HG03103 (cell line): Measurements from ENCODE around the gene EPG5.
A peak's percentile ranks its signal among the peaks of the same experiment; 100 is the strongest.
"Not testable (repeated sequence)": the region's sequence is repeated elsewhere in the genome, so short reads cannot be mapped to it uniquely, and the experiment has no call there.

Experiments
- ATAC-seq: cut with Tn5 transposase; IDR thresholded peaks from one replicate; pipeline ENCODE4 v1.9.1; 2021; ENCODE audit warnings: low read depth; ENCODE audit not compliant: unreplicated experiment

EPG5 gene, protein sequence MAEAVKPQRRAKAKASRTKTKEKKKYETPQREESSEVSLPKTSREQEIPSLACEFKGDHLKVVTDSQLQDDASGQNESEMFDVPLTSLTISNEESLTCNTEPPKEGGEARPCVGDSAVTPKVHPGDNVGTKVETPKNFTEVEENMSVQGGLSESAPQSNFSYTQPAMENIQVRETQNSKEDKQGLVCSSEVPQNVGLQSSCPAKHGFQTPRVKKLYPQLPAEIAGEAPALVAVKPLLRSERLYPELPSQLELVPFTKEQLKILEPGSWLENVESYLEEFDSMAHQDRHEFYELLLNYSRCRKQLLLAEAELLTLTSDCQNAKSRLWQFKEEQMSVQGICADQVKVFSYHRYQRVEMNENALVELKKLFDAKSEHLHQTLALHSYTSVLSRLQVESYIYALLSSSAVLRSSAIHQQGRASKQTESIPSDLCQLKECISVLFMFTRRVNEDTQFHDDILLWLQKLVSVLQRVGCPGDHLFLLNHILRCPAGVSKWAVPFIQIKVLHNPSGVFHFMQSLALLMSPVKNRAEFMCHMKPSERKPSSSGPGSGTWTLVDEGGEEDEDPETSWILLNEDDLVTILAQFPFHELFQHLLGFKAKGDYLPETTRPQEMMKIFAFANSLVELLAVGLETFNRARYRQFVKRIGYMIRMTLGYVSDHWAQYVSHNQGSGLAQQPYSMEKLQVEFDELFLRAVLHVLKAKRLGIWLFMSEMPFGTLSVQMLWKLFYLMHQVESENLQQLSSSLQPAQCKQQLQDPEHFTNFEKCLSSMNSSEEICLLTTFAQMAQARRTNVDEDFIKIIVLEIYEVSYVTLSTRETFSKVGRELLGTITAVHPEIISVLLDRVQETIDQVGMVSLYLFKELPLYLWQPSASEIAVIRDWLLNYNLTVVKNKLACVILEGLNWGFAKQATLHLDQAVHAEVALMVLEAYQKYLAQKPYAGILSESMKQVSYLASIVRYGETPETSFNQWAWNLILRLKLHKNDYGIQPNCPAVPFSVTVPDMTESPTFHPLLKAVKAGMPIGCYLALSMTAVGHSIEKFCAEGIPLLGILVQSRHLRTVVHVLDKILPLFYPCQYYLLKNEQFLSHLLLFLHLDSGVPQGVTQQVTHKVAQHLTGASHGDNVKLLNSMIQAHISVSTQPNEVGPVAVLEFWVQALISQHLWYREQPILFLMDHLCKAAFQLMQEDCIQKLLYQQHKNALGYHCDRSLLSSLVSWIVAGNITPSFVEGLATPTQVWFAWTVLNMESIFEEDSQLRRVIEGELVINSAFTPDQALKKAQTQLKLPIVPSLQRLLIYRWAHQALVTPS (N-terminal part only)

DNA sequence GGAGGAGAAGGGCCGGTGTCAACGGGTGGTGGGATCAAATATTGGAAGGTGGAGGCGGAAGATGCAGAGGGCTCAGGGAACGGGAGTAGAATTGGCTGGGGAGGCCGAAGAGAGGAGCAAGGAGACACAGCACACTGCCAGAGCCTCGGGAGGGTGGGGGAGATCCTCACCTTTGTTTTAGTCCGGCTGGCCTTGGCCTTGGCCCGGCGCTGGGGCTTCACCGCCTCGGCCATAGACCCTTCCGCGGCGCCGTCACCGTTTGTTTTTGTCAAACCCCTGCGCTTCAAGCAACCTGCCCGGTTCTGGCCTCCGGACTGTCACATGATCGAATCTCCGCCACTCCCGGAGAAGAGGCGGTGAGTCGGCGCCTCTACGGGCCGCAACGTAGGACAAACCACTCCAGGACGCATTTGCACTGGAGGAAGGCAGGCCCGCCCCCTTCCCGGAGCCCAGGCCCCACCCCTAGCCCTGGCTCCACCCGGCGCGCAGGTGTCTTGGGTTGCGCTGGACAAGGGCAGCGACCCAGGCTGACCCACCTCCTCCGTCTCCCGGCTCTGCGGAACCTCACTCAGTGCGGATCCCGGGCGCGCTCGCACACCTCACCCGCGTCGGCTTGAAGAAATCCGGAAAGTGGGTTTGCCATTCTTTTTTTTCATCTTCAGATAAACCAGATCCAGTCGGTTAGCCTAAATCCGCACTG, at the start of gene EPG5:
TSS of gene EPG5 (minus strand) at position 323 of the 700 bp plus-strand sequence. CDS start at position 233, 90 bp downstream.
- peak; percentile 96 for ATAC-seq

DNA sequence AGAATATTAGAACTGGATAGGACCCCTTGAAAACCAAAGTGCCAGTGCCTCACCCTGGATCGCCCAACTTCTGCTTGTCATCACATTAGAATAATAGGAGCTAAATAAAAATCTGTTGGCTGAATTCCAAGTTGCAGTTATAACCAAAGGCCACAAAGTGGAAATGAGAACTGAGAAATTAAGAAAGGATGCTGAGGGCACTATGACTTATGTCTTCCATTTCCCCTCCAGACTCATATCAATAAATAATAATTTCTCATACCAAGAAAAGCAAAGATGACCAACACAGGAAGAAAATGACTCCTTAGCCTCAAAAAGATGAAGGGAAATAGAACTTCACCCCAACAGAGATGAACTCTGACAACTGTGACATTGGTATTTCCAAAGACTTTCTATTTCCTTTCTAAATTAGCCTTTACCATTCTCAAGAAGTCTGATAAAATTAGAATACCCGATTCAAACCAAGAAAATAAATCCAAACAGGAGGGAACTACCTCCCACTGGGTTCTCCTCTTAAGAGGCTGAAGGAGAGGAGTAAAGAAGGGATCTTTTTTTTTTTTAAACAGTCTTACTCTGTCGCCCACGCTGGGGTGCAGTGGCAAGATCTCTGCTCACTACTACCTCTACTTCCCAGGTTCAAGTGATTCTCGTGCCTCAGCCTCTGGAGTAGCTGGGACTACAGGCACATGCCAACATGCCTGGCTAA, 46.5 kb upstream of the EPG5 start:
- ATAC-seq, result peak; percentile 64

DNA sequence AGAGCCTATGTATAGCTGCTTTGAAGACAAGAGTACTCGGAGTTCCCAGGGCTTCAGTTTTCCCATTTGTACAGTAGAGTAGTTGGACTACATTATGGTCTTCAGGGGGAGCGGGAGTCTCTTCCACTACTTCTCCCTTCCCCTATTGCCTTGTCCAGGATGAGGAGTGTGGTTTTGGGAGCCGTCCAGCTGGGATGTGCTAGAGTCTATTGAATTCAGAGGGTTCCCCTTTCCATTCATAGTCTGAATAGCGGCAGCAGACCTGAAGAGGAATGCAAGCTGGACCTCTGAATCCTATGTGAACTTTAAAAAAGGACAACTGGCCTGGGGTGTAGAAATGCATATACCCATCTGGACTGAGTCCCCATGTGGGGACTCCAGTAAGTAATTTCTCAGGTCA, 43.5 kb upstream of the EPG5 start:
- ATAC-seq, result no peak

DNA sequence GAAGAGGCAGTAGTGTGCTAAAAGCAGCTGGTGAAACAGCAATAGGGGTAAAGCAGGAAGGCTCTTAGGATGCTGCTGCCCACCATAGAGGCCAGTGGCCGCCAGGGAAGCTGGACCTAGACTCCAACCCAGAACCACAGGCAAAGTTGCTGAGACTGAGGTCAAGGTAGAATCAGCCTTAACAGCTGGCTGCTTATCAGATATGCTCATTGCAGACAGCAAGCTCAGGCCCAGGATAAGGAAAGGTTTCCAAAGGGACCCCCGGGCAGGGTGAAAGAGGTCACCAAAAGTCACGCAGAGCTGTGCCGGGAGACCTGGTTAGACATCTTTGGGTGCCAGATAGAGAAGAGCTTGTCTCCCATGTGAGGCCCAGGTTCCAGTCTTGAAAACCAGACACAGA, 42.9 kb upstream of the EPG5 start:
- ATAC-seq, result no peak

DNA sequence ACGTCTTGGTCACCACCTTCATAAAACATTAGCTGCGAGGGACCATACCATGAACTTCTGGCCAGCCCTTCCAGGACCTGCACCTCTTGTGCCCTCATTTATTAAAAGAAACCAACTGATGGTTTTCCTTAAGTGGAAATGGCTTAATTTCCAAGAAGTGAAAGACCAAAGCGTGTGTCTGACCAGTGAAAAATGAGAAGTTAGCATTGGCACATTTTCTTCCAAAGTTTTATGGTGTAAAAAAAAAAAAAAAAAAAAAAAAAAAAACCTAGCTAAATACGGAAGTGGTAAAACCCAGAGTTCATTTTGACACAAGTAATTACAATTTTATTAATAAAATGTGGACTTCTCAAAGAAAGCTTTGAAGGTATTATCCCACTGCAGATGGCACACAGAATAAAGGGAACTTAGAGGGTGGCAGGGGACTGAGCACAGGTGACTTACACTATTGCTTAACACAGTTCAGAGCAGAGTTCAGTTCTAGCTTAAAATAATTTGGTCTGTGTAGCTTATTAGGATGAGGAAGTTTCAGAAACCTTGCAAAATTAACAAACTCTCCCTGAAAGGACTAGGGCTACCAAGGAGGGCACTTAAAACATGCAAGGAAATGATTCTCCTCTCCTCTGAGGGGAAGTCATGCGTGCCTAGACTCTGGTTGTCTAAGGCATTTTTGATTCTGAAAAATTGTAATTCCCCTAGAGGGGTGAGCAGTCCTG, 42.2 kb upstream of the EPG5 start:
- no peak for ATAC-seq

DNA sequence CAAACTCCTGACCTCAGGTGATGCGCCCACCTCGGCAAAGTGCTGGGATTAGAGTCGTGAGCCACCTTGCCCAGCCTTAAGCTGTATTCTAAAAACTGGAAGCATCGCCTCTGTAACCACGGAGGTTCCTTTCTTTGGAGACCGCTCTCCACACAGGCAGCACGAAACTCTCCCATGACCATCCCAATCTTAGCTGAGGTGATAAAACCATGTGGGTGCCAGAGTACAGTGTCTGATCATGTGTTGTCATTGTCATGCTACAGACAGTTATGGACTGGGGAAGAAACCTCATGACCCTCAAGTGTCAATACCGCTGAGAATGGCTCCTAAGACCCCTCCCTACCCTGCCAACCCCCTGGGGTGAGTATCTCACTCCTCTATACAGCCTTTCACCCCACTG, 41.4 kb upstream of the EPG5 start:
- no peak for ATAC-seq

DNA sequence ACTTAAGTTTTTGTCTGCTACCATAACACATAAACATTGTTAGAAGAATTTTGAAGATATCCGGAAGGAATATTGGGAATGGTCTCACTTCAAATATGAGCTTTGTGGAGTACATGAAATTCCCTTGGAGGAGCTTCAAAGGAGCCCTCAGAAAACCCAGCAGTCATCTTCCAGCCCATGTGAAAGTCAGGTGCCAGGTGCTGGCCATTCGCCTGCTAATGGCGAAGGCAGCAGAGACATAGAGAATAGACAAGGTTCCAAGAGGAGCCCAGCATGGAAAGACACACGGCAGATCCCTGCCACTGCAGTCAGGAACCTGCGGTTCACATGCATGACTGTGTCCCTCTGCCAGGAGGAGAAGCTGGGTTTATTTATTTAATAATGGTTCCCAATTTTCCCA, 40.0 kb upstream of the EPG5 start:
- ATAC-seq, result no peak

DNA sequence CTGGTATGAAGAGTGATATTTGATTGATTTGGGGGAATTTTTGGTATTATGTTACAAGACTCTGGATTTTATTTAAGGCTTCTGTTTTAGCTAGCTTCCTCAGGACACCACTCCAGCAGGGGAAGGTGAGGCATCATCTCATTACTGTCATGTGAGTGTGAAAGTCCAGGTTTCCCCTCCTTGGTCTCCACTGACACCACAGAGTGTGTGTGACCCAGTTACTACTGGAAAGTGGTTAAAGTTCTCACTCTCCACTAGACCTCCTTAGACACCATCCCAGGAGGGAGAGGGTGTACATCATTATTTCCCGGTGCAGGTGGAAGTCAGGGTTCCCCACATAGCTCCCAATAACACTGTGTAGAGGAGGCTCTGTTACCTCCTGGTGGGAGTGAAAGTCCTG, 35.8 kb upstream of the EPG5 start:
- ATAC-seq, result no peak

DNA sequence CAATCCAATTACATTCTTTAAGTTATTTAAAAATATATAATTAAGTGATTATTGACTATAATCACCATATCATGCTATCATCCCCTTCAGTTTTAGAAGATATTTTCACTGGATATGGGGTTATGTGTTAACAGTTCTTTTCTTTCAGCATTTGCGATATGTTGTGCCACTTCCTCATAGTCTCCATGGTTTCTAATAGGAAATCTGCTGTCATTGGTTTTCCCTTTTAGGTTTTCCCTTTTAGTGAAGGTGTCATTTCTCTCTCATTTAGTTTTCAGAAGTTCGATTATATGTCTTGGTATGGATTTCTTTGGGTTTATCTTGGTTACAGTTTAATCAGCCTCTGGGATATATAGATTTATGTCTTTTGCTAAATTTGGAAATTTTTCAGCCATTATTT, 34.8 kb upstream of the EPG5 start:
- no peak for ATAC-seq

DNA sequence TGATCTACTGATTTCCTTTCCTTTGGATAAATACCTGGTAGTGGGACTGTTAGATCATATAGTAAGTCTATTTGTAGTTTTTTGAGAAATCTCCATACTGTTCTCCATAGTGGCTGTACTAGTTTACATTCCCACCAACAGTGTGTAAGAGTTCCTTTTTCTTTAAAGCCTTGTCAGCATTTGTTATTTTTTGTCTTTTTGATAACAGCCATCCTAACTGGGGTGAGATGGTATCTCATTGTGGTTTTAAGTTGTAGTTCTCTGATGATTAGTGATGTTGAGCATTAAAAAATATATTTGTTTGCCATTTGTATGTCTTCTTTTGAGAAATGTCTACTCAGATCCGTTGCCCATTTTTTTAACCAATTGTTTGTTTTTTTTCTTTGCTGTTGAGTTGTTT, 33.9 kb upstream of the EPG5 start:
- ATAC-seq, result no peak

DNA sequence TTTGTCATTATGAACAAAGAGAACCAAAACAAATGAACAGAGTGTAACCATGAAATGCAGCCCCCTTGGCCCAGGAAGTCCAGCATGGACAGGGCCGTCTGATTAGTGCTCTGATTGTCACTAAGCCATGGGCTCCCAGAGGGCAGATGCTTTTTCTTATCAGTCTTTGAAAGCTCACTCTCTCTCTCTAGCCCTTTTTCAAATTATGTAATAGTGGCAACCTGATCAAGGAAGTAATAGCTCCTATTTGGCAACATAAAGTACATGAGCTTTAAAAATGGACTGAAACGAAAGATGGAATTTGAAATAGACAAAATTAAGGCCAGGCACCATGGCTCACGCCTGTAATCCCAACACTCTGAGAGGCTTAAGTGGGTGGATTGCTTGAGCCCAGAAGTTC, 32.4 kb upstream of the EPG5 start:
- ATAC-seq, result no peak

DNA sequence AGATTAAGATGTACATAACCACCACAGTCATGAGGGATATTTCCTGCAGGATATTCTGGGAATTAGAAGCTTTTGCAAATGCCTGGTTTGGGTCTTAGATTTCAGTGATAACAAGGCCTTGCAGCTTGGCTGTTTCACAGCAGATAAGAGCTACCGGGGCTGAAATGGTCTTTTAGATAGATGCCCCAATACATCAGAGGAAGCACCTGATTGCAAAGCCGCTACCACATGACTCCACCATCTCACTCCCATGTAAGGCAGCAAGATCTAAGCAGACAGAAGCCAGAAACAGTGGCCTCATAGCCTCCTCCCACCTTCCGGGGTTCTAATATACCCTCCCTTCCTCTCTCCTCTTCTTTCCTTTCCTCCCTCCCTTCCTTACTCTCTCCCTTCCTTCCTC, 31.1 kb upstream of the EPG5 start:
- ATAC-seq, result no peak

DNA sequence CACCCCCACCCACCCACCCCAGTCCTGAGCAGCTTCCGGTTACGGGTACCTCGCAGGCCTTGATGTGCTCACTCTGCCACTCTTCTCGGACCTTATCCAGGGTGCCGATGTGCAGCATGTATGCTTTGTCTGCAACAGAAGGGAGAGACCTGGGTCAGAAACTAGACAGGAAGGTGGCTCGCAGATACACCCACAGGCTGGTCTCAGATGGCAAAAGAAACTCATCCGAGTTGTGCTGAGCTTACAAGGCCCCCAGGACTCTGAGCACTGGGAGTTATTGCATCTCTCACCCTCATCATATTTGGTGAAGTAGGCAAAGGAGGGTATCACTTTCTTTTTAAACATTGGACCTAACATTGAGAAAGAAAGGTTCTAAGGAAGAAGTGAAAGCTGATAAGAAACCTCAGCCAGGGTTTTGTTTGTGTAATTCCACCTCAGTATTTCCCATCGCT, 30.6 kb upstream of the EPG5 start:
- ATAC-seq, result no peak

DNA sequence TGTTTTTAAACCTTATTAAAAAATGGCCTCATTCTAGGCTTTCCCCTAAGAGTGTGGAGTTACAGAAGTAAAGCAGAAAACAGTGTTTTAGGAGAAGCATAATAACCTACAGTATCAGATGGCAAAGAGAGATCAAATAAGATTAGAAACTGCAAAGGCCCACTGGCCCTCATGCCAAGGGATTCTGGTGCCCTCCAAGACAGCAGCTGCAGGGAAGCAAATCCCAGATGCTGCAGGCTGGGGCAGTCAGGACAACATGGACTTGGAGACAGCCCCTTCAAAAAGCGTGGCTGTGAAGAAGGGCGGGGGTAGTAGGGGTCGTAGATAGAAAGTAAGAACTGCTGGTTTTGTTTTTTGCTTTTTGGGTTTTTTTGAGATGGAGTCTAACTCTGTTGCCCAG, 28.3 kb upstream of the EPG5 start:
- no peak for ATAC-seq

DNA sequence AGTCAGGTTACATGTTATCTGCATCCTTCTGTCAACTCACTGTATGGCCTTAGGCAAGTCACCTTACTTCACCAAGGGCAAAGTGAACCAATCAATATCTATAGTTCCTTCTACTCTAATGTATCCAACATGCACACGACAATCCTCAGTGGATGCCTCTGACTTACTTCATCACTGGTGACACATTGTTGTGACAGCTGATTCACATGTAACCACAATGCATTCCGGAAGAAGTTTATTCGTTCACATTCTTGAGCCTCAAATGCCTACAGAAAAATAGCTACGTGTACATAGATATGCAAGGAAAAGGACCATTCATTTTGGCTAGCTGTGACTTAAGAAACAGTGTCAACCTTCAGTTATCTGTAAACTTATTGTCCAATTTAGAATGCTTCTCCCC, 26.3 kb upstream of the EPG5 start:
- no peak for ATAC-seq

DNA sequence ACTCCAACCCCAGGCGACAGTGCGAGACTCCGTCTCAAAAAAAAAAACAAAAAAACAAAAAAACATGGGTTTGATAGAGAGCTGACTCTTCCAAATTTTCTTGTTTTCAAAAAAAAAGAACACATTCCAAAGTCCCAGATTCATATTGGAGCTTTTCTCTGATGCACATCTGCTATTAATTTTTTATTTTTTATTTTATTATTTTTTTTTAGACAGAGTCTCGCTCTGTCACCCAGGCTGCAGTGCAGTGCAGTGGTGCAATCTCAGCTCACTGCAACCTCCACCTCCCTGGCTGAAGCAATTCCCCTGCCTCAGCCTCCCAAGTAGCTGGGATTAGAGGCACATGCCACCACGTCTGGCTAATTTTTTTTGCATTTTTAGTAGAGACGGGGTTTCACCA, 25.4 kb upstream of the EPG5 start:
- ATAC-seq, result not testable (repeated sequence)

DNA sequence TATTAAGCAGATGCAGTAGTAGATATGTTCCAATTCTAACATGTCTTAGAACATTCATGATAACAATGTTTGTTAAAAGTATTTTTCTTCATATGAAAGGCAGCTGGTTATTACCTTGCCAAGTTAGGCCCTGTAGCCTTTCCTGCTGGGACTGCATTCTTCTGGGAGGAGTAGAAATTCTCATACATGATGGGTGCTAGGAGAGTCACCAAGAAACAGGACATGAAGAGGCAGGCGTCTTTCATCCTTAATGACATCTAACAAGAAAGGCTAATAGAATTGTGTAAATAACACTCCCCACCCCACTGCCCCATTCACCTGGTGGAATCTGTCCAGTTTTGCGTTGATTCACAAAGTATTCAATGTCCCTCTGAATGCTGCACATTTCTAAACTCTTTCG, 24.7 kb upstream of the EPG5 start:
- no peak for ATAC-seq

DNA sequence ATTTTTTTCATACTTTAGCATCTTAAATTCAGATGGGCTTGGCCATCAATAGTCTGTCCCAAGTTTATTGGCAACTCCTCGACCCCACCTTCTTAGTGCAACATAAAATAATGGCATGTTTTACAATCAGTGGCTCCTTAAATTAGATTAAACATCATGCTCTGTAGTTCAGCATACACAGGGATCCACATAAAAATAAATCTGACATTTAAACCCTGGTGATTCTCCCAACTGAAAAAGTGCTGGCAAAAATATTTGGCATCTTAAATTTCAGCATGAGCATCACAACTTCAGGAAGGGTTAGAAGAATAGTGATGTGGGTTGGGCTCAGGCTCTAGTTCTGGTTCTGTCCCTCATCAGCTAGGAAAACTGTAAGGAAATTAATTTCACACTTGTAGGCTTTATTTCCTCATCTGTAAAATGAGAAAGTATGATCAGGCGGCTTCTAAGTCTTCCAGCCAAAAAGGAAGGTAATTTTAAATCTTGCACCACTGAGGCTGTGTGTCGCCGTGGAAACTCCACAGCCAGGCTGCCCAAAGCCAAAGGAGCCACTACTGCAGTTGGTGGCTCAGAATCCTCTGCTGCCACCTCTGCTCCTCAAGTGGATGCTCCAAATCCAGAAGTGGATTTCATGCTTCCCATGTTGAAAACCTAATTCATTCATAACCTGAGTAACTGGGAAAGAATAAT, 17.6 kb upstream of the EPG5 start:
- ATAC-seq, result no peak
